HepG2 (cell line): ENCODE results near the gene STK11. TPM values are rescaled to one million over a fixed set of nuclear protein-coding genes. Genes with fewer than 3 reads are reported as not detected.

Source experiments
- FOXC1 ChIP-seq: sonication (generic); formaldehyde crosslinking; IDR thresholded peaks from 2 replicates; pipeline ENCODE4 v1.8.0; 2022; ENCODE audit warnings: mild to moderate bottlenecking, missing genetic modification reagents, borderline replicate concordance
- GABPB1 ChIP-seq: IDR thresholded peaks from 2 replicates; pipeline ENCODE4 v1.6.1; 2016; ENCODE audit warnings: mild to moderate bottlenecking, missing genetic modification reagents, moderate library complexity, missing compliant biosample characterization
- IRF2 ChIP-seq: IDR thresholded peaks from 2 replicates; pipeline ENCODE4 v1.6.1; 2018; ENCODE audit warnings: missing genetic modification reagents, missing compliant biosample characterization
- LCORL ChIP-seq, 2 experiments: fragments of 450-650 bp in 1 of 2; sonication (generic) in 1 of 2; formaldehyde crosslinking in 1 of 2; IDR thresholded peaks; 2 replicates each; pipeline versions ENCODE4 v1.5.0 to v1.6.1; 2017 to 2020; ENCODE audit warnings: antibody characterized with exemption in 1 of 2, missing genetic modification reagents in 1 of 2
- MED1 ChIP-seq: sonication (generic); formaldehyde crosslinking; IDR thresholded peaks from 2 replicates; pipeline ENCODE4 v1.4.0; 2020; ENCODE audit warnings: missing genetic modification reagents
- PHF8 ChIP-seq: sonication (generic); formaldehyde crosslinking; IDR thresholded peaks from 2 replicates; pipeline ENCODE4 v1.5.0; 2020; ENCODE audit warnings: missing genetic modification reagents
- RXRA ChIP-seq: sonication (generic); formaldehyde crosslinking; IDR thresholded peaks from 2 replicates; pipeline ENCODE4 v1.5.1; 2020; ENCODE audit warnings: missing genetic modification reagents
- ZBTB20 ChIP-seq: sonication (generic); formaldehyde crosslinking; IDR thresholded peaks from 2 replicates; pipeline ENCODE4 v1.8.1; 2023; ENCODE audit warnings: missing genetic modification reagents, low read depth, mild to moderate bottlenecking, borderline replicate concordance
- ZFY ChIP-seq: sonication (generic); formaldehyde crosslinking; IDR thresholded peaks from 2 replicates; pipeline ENCODE4 v1.4.0; 2020; ENCODE audit warnings: missing genetic modification reagents
- ZNF335 ChIP-seq: sonication (generic); formaldehyde crosslinking; IDR thresholded peaks from 2 replicates; pipeline ENCODE4 v1.4.0; 2020; ENCODE audit warnings: missing genetic modification reagents
- ZNF660 ChIP-seq: sonication (generic); formaldehyde crosslinking; IDR thresholded peaks from 2 replicates; pipeline ENCODE4 v1.5.1; 2020; ENCODE audit warnings: mild to moderate bottlenecking, low read depth, missing genetic modification reagents, borderline replicate concordance
- ZNF687 ChIP-seq: sonication (generic); formaldehyde crosslinking; IDR thresholded peaks from 2 replicates; pipeline ENCODE4 v1.5.1; 2020; ENCODE audit warnings: mild to moderate bottlenecking, missing genetic modification reagents, moderate library complexity
- polyA plus RNA-seq, 8 experiments: library from polyadenylated mRNA; depleted of rRNA in 3 of 8; stranded (reverse) in 7 of 8; unstranded in 1 of 8; fragments of >200 nt; fragmentation: Illumina TruSeq in 4 of 8; extraction: Trizol in 4 of 8; gene quantifications; 2 replicates each; pipeline versions ENCODE4 v1.2.1 to v1.2.3, GENCODE V29; 2011 to 2016; ENCODE audit warnings: low read depth in 4 of 8, missing spikeins in 1 of 8, mixed read lengths in 1 of 8; ENCODE audit not compliant: insufficient read depth in 1 of 8
- total RNA-seq, 5 experiments: library from RNA; depleted of rRNA; stranded (reverse); fragments of >200 nt; fragmentation: Illumina TruSeq; extraction: Trizol; gene quantifications; 2 replicates each; pipeline ENCODE4 v1.2.3, GENCODE V29; 2016; ENCODE audit warnings: low read depth in 1 of 5
- TF ChIP-seq, protein P1 (sequence below): sonication (generic); formaldehyde crosslinking; IDR thresholded peaks from 2 replicates; pipeline ENCODE4 v1.4.0; 2020; ENCODE audit warnings: mild to moderate bottlenecking, missing genetic modification reagents
- TF ChIP-seq, protein P2 (sequence below): sonication (generic); formaldehyde crosslinking; IDR thresholded peaks from 2 replicates; pipeline ENCODE4 v1.9.0; 2022; ENCODE audit warnings: low read depth, missing genetic modification reagents
- TF ChIP-seq, protein P3 (sequence below): sonication (generic); formaldehyde crosslinking; IDR thresholded peaks from 2 replicates; pipeline ENCODE4 v1.4.0; 2020; ENCODE audit warnings: missing genetic modification reagents, borderline replicate concordance

STK11 gene
- total and polyA plus RNA-seq, 2 of the 13 experiments (the other 11 are each of a cell fraction or from before 2014, with no cell fraction given) = 27.5 to 43.6 TPM

DNA sequence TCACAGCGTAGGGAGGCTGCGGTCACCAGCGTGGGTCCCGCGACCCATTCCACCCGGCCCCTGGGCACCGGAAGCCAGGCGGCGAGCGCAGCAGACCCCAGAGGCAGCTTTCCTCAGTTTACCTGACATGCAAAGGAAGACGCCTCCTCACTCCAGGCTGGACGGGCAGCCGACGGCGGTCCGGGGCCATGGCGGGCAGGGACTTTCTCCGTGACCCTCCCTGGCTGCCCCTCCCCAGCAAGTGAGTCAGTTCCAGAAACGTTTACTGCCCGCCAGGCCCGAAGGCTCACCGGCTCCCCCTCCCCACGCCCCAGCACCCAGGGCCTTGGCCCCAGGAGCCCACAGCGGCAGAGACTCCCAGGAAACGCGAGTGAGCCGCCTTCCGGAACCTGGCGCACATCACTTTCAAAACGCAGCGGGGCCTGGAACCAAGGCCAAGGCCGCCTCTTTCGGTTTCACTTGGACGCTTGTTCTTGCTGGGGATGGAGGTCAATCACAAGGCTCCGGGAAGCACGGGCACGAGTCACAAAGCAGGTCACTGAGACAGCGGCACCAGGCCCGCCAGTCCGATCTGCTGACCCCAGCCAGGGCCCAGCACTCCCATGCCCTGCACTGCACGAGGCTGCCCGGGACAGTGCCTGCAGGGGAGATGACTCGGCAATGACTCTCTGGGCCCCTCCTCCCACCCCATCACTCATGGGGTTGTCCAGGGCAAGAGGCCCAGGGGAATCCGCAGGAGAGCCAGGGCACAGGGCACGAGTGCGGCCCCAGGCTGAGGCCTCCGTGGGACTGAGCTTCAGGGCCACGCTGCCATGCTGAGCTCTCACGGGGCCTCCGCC is 36.8 kb upstream of the STK11 start (continued):
- TF ChIP-seq LCORL (IDR thresholded peaks at IDR 0.05) = no peak
- TF ChIP-seq LCORL (CRISPR knock-in tag; IDR thresholded peaks at IDR 0.05) = 0 out of 2 replicates have a peak, but pooled peaks have one; percentile 23
- TF ChIP-seq PHF8 (CRISPR knock-in tag) = 0 out of 2 replicates have a peak, but pooled peaks have one; percentile 41
- peak; percentile 23; the same call in 1 of the 2 replicates for TF ChIP-seq MED1
- TF ChIP-seq, protein P1, sequence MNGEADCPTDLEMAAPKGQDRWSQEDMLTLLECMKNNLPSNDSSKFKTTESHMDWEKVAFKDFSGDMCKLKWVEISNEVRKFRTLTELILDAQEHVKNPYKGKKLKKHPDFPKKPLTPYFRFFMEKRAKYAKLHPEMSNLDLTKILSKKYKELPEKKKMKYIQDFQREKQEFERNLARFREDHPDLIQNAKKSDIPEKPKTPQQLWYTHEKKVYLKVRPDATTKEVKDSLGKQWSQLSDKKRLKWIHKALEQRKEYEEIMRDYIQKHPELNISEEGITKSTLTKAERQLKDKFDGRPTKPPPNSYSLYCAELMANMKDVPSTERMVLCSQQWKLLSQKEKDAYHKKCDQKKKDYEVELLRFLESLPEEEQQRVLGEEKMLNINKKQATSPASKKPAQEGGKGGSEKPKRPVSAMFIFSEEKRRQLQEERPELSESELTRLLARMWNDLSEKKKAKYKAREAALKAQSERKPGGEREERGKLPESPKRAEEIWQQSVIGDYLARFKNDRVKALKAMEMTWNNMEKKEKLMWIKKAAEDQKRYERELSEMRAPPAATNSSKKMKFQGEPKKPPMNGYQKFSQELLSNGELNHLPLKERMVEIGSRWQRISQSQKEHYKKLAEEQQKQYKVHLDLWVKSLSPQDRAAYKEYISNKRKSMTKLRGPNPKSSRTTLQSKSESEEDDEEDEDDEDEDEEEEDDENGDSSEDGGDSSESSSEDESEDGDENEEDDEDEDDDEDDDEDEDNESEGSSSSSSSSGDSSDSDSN (CRISPR knock-in tag) = peak; percentile 48; the same call in 1 of the 2 replicates
- TF ChIP-seq ZNF660 (CRISPR knock-in tag) = no peak
- peak; percentile 46; the same call in 1 of the 2 replicates for TF ChIP-seq IRF2 (CRISPR knock-in tag)
- 0 out of 2 replicates have a peak, but pooled peaks have one; percentile 18 for TF ChIP-seq ZBTB20 (CRISPR knock-in tag)
- TF ChIP-seq GABPB1 (CRISPR knock-in tag) = peak; percentile 16; the same call in 1 of the 2 replicates
- TF ChIP-seq, protein P2, sequence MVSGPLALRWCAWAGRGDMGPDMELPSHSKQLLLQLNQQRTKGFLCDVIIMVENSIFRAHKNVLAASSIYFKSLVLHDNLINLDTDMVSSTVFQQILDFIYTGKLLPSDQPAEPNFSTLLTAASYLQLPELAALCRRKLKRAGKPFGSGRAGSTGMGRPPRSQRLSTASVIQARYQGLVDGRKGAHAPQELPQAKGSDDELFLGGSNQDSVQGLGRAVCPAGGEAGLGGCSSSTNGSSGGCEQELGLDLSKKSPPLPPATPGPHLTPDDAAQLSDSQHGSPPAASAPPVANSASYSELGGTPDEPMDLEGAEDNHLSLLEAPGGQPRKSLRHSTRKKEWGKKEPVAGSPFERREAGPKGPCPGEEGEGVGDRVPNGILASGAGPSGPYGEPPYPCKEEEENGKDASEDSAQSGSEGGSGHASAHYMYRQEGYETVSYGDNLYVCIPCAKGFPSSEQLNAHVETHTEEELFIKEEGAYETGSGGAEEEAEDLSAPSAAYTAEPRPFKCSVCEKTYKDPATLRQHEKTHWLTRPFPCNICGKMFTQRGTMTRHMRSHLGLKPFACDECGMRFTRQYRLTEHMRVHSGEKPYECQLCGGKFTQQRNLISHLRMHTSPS = peak; percentile 75
- TF ChIP-seq RXRA (CRISPR knock-in tag) = peak; percentile 61
- TF ChIP-seq FOXC1 (CRISPR knock-in tag) = no peak
- TF ChIP-seq, protein P3, sequence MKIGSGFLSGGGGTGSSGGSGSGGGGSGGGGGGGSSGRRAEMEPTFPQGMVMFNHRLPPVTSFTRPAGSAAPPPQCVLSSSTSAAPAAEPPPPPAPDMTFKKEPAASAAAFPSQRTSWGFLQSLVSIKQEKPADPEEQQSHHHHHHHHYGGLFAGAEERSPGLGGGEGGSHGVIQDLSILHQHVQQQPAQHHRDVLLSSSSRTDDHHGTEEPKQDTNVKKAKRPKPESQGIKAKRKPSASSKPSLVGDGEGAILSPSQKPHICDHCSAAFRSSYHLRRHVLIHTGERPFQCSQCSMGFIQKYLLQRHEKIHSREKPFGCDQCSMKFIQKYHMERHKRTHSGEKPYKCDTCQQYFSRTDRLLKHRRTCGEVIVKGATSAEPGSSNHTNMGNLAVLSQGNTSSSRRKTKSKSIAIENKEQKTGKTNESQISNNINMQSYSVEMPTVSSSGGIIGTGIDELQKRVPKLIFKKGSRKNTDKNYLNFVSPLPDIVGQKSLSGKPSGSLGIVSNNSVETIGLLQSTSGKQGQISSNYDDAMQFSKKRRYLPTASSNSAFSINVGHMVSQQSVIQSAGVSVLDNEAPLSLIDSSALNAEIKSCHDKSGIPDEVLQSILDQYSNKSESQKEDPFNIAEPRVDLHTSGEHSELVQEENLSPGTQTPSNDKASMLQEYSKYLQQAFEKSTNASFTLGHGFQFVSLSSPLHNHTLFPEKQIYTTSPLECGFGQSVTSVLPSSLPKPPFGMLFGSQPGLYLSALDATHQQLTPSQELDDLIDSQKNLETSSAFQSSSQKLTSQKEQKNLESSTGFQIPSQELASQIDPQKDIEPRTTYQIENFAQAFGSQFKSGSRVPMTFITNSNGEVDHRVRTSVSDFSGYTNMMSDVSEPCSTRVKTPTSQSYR = peak; percentile 55; the same call in 1 of the 2 replicates
- peak; percentile 16; the same call in 1 of the 2 replicates for TF ChIP-seq ZFY (CRISPR knock-in tag)
- TF ChIP-seq ZNF687 = peak; percentile 86
- TF ChIP-seq ZNF335 (CRISPR knock-in tag) = peak; percentile 98
